ENCODE results near the gene LGI4. TPM values are rescaled to one million over a fixed set of nuclear protein-coding genes. Genes with fewer than 3 reads are reported as not detected.
A peak's percentile ranks its signal among the peaks of the same experiment; 100 is the strongest.
"Not testable (repeated sequence)": the region's sequence is repeated elsewhere in the genome, so short reads cannot be mapped to it uniquely, and the experiment has no call there.

Gene LGI4
- total and polyA plus RNA-seq, 5 experiments from 2014 or later = 0.18 to 1.6 (median 0.52) TPM; not detected in 2

GRCh38 chr19:35107545-35107944 lies 27.3 kb downstream of the LGI4 start:
- Mint-ChIP-seq H3K4me3 (no peak overlapping the region), H3K27me3 (peaks cover 0 to 8% (median 0%) of the 10 kb centered on the region in 5 donors), H3K4me1 (peaks cover 0 to 1% (median 0%) of the 10 kb centered on the region in 4 donors), H3K9me3 (no peaks in the 10 kb centered on the region), H3K27ac (peak overlapping the region in 1 of 10 donors; percentile 62), H3K36me3 (no peaks in the 10 kb centered on the region)
- peak in 1 of 10 donors; percentile 24 for DNase-seq
- ATAC-seq = no peak
- POLR2A ChIA-PET = interaction anchor here (0.6 kb wide), 1 partner anchor 107 kb away, joined by 3 read pairs; no protein-coding TSS in a partner anchor

- Mint-ChIP-seq H3K27ac (peak overlapping the region in 1 of 10 donors; percentile 62), H3K4me1 (peaks cover 0 to 1% (median 0%) of the 10 kb centered on the region in 4 donors), H3K9me3 (no peaks in the 10 kb centered on the region), H3K36me3 (no peaks in the 10 kb centered on the region), H3K27me3 (peaks cover 0 to 4% (median 0%) of the 10 kb centered on the region in 5 donors), H3K4me3 (no peak overlapping the region)
- no peak for ATAC-seq
- POLR2A ChIA-PET = interaction anchor here (0.6 to 1.1 kb wide), 2 partner anchors 18 to 107 kb away, joined by 3 to 5 read pairs; no protein-coding TSS in a partner anchor
- no peak for DNase-seq
Observed at GRCh38 chr19:35106898-35107541, 27.8 kb downstream of the LGI4 start.

GRCh38 chr19:35106291-35106583 lies 28.6 kb downstream of the LGI4 start:
- H3K36me3 Mint-ChIP-seq = no peaks in the 10 kb centered on the region
- H3K4me1 Mint-ChIP-seq = peaks cover 0 to 1% (median 0%) of the 10 kb centered on the region in 4 donors
- H3K4me3 Mint-ChIP-seq = no peak overlapping the region
- no peaks in the 10 kb centered on the region for H3K9me3 Mint-ChIP-seq
- H3K27ac Mint-ChIP-seq = no peak overlapping the region
- ATAC-seq (no peak), DNase-seq (peak in 1 of 10 donors; percentile 18)
- POLR2A ChIA-PET = interaction anchor here (1.1 kb wide), 1 partner anchor 18 kb away, joined by 5 read pairs; no protein-coding TSS in a partner anchor
- H3K27me3 Mint-ChIP-seq = peaks cover 0 to 3% (median 0%) of the 10 kb centered on the region in 5 donors

- Mint-ChIP-seq H3K27me3 (peaks cover 0 to under 1% (median 0%) of the 10 kb centered on the region in 5 donors), H3K4me3 (no peak overlapping the region), H3K4me1 (peaks cover 0 to 1% (median 0%) of the 10 kb centered on the region in 4 donors), H3K9me3 (no peaks in the 10 kb centered on the region), H3K27ac (no peak overlapping the region), H3K36me3 (no peaks in the 10 kb centered on the region)
- POLR2A ChIA-PET = interaction anchor here (1.1 kb wide), 1 partner anchor 19 kb away, joined by 5 read pairs; no protein-coding TSS in a partner anchor
- peak in 1 of 2 donors; percentile 20 for ATAC-seq
- peak in 1 of 10 donors; percentile 15 for DNase-seq
Observed at GRCh38 chr19:35105411-35106290, 29.2 kb downstream of the LGI4 start.

- Mint-ChIP-seq H3K27me3 (no peaks in the 10 kb centered on the region), H3K36me3 (no peaks in the 10 kb centered on the region), H3K4me3 (no peak overlapping the region), H3K27ac (no peak overlapping the region), H3K9me3 (no peaks in the 10 kb centered on the region), H3K4me1 (peaks cover 0 to 1% (median 0%) of the 10 kb centered on the region in 4 donors)
- no peak for ATAC-seq
- POLR2A ChIA-PET = no interaction called here
- DNase-seq = peak in 1 of 10 donors; percentile 19
Observed at GRCh38 chr19:35105047-35105410, 29.8 kb downstream of the LGI4 start.

- ATAC-seq (no peak), DNase-seq (peak in 1 of 10 donors; percentile 54)
- H3K4me3 Mint-ChIP-seq = no peak overlapping the region
- POLR2A ChIA-PET = no interaction called here
- no peak overlapping the region for H3K27ac Mint-ChIP-seq
- no peaks in the 10 kb centered on the region for H3K36me3 Mint-ChIP-seq
- H3K4me1 Mint-ChIP-seq = no peaks in the 10 kb centered on the region
- no peaks in the 10 kb centered on the region for H3K27me3 Mint-ChIP-seq
- H3K9me3 Mint-ChIP-seq = no peaks in the 10 kb centered on the region
Observed at GRCh38 chr19:35104361-35104760, 30.5 kb downstream of the LGI4 start.

GRCh38 chr19:35103614-35104013 lies 31.2 kb downstream of the LGI4 start:
- ATAC-seq, POLR2A ChIA-PET, H3K36me3 Mint-ChIP-seq, H3K27me3 Mint-ChIP-seq, H3K4me3 Mint-ChIP-seq, DNase-seq, H3K9me3 Mint-ChIP-seq, H3K4me1 Mint-ChIP-seq: not testable (repeated sequence)
- H3K27ac Mint-ChIP-seq = peak overlapping the region in 1 of 10 donors; percentile 60

- not testable (repeated sequence) for H3K27ac Mint-ChIP-seq, H3K9me3 Mint-ChIP-seq, ATAC-seq, H3K36me3 Mint-ChIP-seq, H3K4me1 Mint-ChIP-seq, H3K27me3 Mint-ChIP-seq, H3K4me3 Mint-ChIP-seq
- POLR2A ChIA-PET = interaction anchor here (0.7 kb wide), 1 partner anchor 42 kb away, joined by 4 read pairs; no protein-coding TSS in a partner anchor
- peak in 1 of 10 donors; percentile 3 for DNase-seq
Observed at GRCh38 chr19:35101949-35102348, 32.9 kb downstream of the LGI4 start.

- no peak for ATAC-seq
Observed at GRCh38 chr19:35100588-35101533, 34.0 kb downstream of the LGI4 start.

GRCh38 chr19:35099897-35100275 lies 35.0 kb downstream of the LGI4 start:
- POLR2A ChIA-PET = no interaction called here
- Mint-ChIP-seq H3K4me3 (no peak overlapping the region), H3K36me3 (no peaks in the 10 kb centered on the region), H3K9me3 (no peaks in the 10 kb centered on the region), H3K27ac (no peak overlapping the region), H3K27me3 (peaks cover 0 to 1% (median 0%) of the 10 kb centered on the region in 5 donors), H3K4me1 (no peaks in the 10 kb centered on the region)
- DNase-seq = peak in 1 of 10 donors; percentile 19
- no peak for ATAC-seq

More at GRCh38 chr19:35100588-35101533, 34.0 kb downstream of the LGI4 start:
- H3K36me3 Mint-ChIP-seq = no peaks in the 10 kb centered on the region
- DNase-seq = peak in 1 of 10 donors; percentile 44
- no peak overlapping the region for H3K27ac Mint-ChIP-seq
- no peak overlapping the region for H3K4me3 Mint-ChIP-seq
- H3K9me3 Mint-ChIP-seq = no peaks in the 10 kb centered on the region
- no peaks in the 10 kb centered on the region for H3K27me3 Mint-ChIP-seq
- POLR2A ChIA-PET = no interaction called here
- H3K4me1 Mint-ChIP-seq = no peaks in the 10 kb centered on the region

- no peak overlapping the region for H3K27ac Mint-ChIP-seq
- H3K4me1 Mint-ChIP-seq = no peaks in the 10 kb centered on the region
- no peak overlapping the region for H3K4me3 Mint-ChIP-seq
- H3K36me3 Mint-ChIP-seq = no peaks in the 10 kb centered on the region
- ATAC-seq = no peak
- H3K27me3 Mint-ChIP-seq = peaks cover 0 to 2% (median 0%) of the 10 kb centered on the region in 5 donors
- POLR2A ChIA-PET = no interaction called here
- peak in 1 of 10 donors; percentile 52 for DNase-seq
- H3K9me3 Mint-ChIP-seq = no peaks in the 10 kb centered on the region
Observed at GRCh38 chr19:35099155-35099896, 35.5 kb downstream of the LGI4 start.

Measured in naive thymus-derived CD8-positive, alpha-beta T cell (primary cell).